Naive B cell (primary cell): ENCODE results near the gene IL17RD. TPM values are rescaled to one million over a fixed set of nuclear protein-coding genes. Genes with fewer than 3 reads are reported as not detected.

Source experiments
- polyA plus RNA-seq, 6 donors: library from polyadenylated mRNA; unstranded; fragments of 300-500 nt; fragmentation: Illumina TruSeq; gene quantifications; one replicate each; pipeline ENCODE4 v1.2.3, GENCODE V29; 2021; ENCODE audit warnings: low read depth in 6 of 6

Gene IL17RD
- polyA plus RNA-seq, 6 donors from 2014 or later: not detected

Other genes with a start within 250 kb of the IL17RD start
- gene SPATA12, start 104.7 kb downstream of the IL17RD start, polyA plus RNA-seq: not detected
- 1 to 10 TPM in 1 of 6 donors, under 1 TPM in 2, not detected in 3; 0.33 to 1.2 (median 0.93) TPM for gene HESX1, start 34.6 kb upstream of the IL17RD start, polyA plus RNA-seq
- 100 to 1,000 TPM; 134 to 237 (median 180) TPM for gene APPL1, start 62.4 kb upstream of the IL17RD start, polyA plus RNA-seq
- gene ASB14, start 127.3 kb upstream of the IL17RD start, polyA plus RNA-seq: 1 to 10 TPM in 4 of 6 donors, under 1 TPM in 2; 0.49 to 2.7 (median 1.7) TPM